ENCODE results near the gene ARHGAP24.

Gene ARHGAP24

DNA sequence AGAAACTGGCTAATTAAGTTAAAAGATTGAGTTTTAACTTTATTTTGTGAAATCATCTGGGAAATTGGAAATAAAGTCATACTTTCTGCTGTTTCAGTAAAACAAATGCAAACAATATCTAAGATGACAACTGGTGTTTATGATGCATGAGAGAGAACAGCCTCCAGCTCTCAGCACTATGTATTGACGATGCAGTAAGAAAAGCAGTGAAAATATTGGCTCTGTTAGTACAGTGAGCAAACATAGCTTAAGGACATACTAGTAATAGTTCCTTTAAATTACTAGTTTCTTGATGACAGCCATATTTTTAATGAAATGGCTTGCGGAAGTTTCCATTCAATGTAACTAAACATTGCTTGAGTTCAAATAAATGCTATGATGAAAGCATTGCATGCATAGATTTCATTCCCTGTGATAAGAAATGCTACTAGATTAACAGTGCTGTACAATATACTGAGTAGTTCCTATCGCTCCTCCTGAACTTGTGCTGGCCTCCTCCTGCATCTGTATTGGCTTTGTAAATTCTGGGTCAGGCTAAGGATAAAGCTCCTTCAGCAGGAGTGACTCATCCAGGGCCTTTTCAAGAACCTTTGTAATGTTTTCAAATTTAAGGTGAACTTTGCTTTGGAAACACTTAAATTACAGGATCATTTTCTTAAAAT, 11.6 kb downstream of the ARHGAP24 start:
- no peak for TF ChIP-seq ZFX (IDR thresholded peaks at IDR 0.05; ENCODE audit: borderline replicate concordance)
- TF ChIP-seq CTCF (IDR thresholded peaks at IDR 0.05): no peak
- 0 out of 2 replicates have a peak overlapping the region, but pooled peaks have one; percentile 22 for H3K27ac ChIP-seq

GRCh38 chr4:85488416-85488815, 13.5 kb downstream of the ARHGAP24 start:
- H3K27ac ChIP-seq: peak overlapping the region; percentile 28; the same call in 1 of the 2 replicates
- TF ChIP-seq CTCF (IDR thresholded peaks at IDR 0.05) (no peak), ZFX (IDR thresholded peaks at IDR 0.05; ENCODE audit: borderline replicate concordance) (no peak)

DNA sequence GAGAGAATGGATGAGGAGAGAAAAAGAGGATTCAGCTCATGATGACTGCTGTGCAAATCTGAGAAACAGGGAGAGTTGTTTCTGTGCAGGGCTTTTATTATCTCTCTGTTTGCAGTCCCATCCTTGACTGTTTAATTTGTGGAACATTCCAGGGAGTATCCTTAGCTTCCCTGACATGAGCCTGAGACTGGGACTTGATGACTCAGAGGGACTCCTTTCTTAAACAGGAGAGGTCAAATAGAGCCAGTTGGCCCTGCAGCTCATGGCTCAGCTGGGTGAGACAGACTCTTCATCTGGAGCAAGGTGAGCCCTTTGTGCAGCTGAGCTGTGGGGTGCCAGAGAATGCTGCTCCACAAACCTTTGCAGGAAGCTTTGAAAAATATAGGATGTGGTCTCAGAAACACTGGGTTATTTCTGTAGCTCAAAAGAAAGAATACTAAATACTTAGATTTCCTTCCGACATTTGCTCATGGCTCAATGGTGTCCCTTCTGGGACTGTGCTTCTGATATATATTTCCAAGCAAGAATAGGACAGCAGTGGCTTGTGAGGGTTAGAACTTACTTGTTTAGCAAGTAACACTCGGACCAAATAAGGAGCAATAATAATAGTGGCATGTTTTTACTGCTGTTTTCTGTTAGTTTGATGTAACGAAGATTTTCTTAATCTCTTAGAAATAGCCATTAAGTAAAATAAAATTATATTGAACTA, 14.5 kb downstream of the ARHGAP24 start:
- H3K27ac ChIP-seq: peak overlapping the region; percentile 28
- TF ChIP-seq ZFX (IDR thresholded peaks at IDR 0.05; ENCODE audit: borderline replicate concordance) (no peak), CTCF (IDR thresholded peaks at IDR 0.05) (no peak)

DNA sequence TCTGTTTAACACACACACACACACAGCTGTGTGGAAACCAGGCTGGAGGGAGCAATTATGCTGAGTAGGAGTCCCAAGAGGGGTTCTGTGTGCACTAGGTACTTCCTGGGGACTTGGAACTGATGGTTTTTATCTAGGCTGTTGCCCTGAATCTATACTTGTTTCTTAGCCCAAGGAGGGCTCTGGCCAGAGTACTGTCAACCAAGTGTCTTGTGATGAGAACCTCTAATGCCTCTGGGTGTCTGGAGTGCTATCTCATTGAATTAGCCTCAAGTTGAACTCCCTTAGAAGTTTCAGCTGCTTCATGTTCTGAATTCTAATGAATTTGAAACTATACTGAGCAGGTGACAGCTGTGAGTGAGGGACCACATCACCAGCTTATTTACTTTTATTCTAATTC, 16.6 kb downstream of the ARHGAP24 start:
- TF ChIP-seq CTCF (IDR thresholded peaks at IDR 0.05): no peak
- no peak for TF ChIP-seq ZFX (IDR thresholded peaks at IDR 0.05; ENCODE audit: borderline replicate concordance)
- H3K27ac ChIP-seq: no peak overlapping the region

- no peak overlapping the region for H3K27ac ChIP-seq
- TF ChIP-seq ZFX (IDR thresholded peaks at IDR 0.05; ENCODE audit: borderline replicate concordance): no peak
- no peak for TF ChIP-seq CTCF (IDR thresholded peaks at IDR 0.05)
Observed at GRCh38 chr4:85492336-85492735, 17.4 kb downstream of the ARHGAP24 start.

- H3K27ac ChIP-seq: no peak overlapping the region
- no peak for TF ChIP-seq ZFX (IDR thresholded peaks at IDR 0.05; ENCODE audit: borderline replicate concordance)
- no peak for TF ChIP-seq CTCF (IDR thresholded peaks at IDR 0.05)
Observed at GRCh38 chr4:85495621-85496020, 20.7 kb downstream of the ARHGAP24 start.

All from 22Rv1 (cell line).